Measurements from ENCODE around the gene GRK1.

GRK1 gene

DNA sequence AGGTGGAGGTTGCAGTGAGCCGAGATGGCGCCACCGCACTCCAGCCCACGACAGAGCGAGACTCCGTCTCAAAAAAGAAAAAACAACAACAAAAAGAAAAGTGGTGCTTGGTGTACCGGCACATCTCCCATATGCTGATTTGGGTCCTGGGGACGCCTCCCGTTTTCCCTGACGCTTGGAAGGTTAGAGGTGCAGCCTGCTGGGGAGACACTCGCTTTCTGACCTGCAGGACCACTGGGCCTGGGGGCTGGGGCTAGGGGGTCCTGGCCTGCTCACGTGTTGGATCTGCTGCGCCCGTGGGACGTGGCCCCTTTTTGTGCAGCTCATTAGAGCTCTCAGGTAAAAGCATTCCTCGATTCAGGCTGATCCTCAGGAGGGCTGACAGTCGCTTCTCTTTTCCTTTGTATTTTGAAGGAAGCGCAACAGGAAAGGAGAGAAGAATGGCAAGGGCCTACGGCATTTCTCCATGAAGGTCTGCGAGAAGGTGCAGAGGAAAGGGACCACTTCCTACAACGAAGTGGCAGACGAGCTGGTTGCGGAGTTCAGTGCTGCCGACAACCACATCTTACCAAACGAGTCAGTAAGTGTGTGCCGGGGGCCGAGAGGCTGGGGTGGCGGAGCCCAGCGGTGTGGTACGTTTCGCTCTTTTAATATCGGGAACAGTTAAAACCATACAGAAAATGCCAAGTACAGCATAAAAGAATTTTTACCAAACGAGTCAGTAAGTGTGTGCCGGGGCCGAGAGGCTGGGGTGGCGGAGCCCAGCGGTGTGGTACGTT lies 34.1 kb upstream of the GRK1 start:
- DNase-seq, result no peak

DNA sequence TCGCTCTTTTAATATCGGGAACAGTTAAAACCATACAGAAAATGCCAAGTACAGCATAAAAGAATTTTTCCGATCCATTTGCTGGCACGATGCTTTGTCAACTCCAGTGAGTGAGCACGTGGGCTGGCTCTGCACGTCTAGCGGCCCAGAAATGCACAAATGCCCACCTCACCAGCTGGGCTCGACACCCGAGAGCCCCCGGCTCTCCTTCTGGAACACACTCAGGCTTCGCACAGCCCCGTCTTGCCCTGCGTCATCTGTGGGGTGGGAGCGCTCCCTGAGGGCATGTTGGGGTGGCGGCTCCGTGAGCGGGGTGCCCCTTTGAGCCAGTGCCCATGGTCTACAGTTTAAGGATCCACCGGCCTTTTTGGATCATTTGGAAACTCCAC lies 33.5 kb upstream of the GRK1 start:
- DNase-seq, result no peak

DNA sequence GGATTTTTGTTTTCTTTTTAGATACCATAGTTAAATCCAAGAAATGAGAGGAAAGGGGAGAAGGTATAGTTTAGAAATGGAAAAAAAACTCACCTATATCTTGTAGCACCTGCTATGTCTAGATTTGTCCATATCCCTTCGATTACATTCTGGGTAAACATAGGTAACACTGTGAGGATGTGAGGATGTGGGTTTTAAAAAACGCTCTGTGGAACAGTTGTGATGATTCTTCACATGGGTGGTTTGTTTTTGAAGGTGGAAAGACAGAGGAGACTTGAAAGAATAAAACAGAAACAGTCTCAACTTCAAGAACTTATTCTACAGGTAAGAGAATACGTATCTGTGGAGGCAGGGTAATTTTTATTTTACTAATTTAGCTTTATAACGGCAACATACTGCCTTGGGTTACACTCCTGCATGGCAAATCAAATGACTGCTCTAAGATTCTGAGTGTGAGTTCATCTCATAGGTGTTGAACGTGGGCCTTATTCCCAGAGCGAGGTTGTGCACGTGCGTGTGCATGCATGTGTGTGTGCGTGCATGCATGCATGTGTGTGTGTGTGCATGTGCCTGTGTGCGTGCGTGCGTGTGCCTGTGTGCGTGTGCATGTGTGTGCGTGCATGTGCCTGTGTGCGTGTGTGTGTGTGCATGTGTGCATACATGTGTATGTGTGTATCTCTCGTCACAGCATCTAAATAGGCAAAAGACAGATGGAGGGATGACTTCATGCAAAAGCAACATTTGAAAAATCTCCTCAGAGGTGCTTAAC lies 32.6 kb upstream of the GRK1 start:
- no peak for DNase-seq

DNA sequence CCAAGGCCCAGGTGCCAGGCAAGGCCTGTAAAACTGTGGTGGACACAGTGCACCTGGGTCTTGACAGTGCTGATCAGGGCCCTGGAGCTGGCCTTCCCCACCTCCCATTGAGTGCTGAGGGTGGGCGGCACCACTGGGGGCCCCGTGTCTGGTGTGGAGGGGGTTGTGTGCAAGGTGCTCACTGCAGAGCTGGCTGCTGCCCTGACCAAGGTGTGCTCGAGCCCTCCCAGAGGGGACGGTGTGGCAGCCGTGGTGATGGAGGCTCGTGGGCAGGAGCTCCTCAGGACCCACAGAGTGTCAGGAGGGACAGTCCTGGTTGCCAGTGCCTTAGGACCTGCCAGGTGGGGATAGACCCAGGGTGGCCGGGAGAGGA lies 32.0 kb upstream of the GRK1 start:
- no peak for DNase-seq

DNA sequence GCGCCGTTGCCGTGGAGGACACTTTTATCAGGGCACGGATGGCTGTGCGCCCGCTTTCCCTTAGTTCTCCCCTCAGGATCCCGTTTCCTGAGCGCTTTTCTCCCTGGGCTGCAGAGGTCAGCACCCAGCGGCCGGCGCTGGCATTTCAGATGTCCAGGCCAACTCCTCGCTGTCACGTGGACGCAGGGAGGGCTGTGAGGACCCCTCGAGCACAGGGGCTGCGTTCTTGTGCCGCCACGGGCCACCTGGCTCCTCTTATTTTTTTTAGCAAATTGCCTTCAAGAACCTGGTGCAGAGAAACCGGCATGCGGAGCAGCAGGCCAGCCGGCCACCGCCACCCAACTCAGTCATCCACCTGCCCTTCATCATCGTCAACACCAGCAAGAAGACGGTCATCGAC lies 31.3 kb upstream of the GRK1 start:
- no peak for DNase-seq

DNA sequence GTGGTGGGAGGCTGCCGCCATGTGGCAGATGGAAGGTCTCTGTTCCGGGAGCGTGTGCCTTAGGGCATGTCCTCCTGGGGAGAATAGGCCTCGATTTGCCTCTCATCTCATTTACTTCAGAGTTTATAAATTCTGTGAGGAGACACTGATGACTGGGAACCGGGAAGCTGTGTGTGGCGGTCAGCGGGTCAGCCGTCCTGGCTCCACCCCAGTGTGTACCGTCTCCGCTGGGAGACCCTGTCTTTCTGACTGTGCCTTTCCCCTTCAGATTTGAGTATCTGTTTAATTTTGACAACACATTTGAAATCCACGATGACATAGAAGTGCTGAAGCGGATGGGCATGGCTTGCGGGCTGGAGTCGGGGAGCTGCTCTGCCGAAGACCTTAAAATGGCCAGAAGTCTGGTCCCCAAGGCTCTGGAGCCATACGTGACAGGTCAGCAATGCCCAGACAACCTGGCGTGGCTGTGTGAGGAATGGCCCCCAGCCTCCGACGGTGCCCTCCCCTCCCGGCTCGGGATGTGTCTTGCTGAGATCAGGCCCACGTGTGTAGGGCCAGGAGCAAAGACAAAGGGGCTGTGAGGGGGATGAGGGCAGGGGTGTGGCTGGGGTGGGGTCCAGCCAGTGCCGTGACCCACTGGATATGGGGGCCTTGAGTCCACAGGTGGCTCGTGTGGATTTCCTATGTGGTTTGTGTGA lies 30.6 kb upstream of the GRK1 start:
- DNase-seq, result no peak

DNA sequence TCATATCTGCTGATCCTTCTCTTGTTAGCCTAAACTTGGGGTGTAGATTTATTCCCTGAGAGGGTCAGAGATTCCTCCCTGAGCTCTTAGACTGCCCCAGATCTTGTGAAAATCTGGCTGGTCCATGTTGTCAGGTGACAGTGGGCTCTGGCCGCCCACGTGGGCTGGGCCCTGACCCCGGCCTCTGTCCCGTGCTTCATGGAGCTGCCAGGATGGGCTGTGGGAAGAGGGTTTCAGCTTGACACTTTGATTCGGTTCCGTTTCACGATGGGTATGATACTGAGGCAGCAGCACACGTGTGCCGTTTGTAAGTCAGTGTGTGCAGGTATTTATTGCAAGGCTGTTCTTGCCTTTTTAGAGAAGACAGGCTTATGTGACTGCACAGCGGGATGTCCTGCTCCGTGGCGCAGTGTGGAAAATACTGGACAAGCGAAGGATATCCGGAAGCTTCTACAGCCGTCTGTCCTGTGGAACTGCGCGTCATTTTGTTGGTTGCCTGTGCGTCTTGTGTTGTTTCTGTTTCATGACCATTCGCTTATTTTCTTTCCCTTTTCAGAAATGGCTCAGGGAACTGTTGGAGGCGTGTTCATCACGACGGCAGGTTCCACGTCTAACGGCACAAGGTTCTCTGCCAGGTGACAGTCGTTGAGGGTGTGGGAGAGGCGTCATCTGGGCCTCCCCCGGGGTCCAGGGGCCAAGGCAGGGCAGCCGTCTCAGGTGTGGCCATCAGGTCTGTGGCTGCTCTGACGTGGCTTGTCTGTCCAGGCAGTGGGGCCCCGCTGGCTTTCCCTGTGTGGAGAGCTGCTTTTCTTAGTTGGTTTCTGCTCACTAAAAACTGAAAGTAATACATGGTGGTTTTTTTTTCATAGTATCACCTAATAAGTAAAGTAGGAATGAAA lies 29.5 kb upstream of the GRK1 start:
- no peak for DNase-seq

DNA sequence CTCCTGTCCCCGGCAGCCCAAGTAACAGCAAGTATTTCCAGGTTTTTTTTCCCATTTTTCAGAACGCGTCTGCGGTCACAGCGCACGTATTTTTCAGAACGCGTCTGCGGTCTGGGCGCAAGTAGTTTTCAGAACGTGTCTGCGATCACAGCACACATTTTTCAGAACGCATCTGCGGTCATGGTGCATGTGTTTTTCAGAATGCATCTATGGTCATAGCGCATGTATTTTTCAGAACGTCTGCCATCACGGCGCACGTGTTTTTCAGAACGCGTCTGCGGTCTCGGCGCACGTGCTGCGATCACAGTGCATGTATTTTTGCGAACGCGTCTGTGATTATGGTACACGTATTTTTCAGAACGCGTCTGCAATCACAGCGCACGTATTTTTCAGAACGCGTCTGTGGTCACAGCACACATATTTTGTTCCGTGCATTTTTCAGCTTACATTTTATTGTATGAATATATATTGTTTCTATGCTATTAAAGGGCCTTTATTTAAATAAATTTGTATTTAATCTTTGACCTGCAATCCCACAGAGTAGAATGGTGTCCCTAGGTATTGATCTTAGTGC lies 28.8 kb upstream of the GRK1 start:
- no peak for DNase-seq

DNA sequence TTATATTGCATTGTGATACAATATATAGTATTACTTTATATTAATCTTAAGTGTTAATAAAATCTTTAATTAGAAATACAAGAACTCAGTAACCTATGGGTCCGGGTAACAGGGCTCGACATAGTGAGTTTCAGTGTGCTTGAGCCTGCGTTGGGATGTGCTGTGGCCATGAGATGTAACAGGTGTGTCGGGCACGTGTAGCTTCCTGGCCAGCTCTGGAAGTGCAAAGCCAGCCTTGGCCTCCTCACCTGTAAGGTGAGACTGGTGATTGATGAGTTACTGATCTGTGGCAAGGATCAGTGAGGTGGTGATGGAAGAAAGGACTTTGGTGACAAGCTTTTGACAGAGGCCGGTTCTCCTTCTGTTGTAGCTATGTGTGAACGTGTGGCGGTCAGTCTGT lies 28.2 kb upstream of the GRK1 start:
- DNase-seq, result no peak

DNA sequence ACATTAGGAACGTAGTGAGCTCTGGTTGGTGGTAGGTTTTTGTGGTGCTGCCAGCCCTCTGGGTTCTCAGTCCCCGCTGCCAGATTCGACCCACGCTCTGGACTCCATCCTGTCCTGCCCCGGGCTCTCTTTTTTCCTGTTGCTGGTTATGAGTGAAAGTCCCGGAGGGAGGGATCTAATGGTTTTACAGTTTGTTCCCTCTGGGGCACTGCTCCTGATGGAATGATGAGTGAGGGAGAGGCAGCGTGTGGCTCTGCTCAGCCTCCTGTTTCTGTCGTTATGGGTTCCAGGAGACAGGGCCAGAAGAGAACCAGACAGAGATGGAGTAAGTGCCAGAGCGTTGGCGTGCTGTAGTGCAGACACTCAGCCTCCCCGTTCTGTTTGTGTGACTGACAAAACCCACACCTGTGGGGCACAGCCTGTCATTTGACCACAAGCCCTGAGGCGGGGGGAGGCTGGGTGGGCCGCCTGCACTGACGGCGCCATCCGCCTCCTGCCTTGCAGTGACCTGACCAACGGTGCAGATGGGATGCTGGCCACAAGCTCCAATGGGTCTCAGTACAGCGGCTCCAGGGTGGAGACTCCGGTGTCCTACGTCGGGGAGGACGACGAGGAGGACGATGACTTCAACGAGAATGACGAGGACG lies 27.3 kb upstream of the GRK1 start:
- DNase-seq, result no peak

DNA sequence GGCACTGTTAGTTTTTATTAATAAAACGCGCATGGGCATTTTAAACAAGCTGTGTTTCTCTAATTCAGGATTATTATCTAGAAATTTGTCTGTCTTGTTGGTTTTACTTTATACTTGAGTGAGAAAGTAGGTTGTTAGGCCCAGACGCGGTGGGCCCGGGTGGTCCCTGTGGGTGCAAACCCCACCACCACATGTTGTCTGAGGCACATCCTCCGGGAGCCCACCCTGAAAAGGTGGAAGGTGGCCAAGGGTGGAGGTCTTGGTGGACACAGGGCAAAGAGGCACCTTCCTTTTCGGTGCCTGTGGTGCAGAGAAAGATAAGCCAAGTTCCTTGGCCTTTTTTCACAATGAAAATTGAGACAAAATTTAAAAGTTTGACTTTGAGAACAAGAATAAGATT lies 25.6 kb upstream of the GRK1 start:
- no peak for DNase-seq

DNA sequence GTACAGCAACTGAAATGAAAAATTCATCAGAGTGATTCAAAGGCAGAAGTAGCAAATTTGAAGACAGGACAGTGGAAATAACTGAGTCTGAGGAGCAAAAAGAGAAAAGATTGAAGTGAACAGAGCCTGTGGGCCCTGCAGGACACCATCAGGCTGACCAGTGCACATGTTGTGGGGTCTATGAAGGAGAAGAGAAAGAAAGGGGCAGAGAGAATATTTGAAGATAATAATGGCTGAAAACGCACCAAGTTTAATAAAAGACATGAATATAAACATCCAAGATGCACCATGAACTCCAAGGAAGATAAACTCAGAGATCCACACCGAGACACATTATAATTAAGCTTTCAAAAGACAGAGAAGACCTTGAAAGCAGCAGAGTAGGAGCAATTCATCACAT lies 24.5 kb upstream of the GRK1 start:
- no peak for DNase-seq

DNA sequence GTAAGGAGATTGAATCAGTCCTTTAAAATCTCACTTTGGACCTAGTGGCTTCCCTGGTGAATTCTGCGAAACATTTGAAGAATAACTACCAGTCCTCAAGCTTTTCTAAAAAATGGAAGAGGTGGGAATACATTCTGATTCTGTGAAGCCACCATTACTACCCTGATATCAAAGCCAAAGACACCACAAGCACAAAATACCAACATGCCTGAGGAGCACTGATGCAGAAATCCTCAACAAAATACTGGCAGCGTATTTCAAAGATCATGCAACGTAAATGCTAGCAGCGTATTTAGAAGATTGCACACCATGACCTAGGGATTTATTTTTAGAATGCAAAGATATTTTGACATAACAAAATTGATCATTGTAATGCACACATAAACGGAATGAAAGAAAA lies 23.4 kb upstream of the GRK1 start:
- no peak for DNase-seq

DNA sequence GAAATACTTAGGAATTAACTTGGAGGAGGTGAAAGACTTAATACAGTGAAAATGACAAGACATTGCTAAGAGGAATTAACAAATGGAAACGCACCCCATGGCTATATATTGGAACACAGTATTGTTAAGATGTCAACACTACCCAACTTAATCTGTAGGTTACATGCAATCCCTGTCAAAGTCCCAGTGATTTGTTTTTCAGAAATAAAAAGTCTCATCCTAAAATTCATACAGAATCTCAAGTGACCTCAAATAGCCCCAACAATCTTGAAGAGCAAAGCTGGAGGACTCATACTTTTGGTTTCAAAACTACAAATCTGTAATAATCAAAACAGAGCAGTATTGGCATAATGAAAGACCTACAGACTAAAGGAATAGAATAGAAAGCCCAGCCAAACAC lies 22.2 kb upstream of the GRK1 start:
- no peak for DNase-seq

DNA sequence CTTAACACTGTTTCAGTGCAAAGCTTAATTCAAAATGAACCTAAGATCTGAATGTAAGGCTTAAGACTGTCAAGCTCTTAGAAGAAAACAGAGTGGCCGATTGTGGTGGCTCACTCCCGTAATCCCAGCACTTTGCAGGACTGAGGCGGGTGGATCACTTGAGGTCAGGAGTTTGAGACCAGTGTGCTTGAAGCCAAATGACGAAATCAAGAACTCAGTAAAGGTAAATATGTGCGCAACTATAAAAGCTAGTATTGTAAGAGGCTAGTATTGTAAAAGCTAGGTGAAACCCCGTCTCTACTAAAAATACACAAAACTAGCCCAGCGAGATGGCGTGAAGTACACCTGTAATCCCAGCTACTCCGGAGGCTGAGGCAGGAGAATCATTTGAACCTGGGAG lies 21.7 kb upstream of the GRK1 start:
- DNase-seq, result no peak

DNA sequence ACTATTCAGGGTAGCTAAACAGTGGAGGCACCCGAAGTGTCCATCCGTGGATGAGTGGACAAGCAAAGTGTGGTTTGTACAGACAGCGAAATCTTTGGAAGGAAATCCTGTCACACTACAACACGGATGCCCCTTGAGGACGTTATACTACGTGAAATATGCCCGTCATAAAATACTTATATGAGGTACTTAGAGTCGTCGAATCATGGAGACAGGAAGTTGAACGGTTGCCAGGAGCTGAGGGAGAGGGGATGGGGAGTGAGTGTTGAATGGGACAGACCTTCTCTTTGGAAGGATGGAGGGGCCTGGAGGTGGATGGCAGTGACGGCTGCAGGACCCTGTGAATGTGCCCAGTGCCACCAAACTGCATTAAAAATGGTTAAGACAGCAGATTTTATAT lies 20.6 kb upstream of the GRK1 start:
- peak in 2 of 3 experiments; percentile 45 to 80 for DNase-seq

DNA sequence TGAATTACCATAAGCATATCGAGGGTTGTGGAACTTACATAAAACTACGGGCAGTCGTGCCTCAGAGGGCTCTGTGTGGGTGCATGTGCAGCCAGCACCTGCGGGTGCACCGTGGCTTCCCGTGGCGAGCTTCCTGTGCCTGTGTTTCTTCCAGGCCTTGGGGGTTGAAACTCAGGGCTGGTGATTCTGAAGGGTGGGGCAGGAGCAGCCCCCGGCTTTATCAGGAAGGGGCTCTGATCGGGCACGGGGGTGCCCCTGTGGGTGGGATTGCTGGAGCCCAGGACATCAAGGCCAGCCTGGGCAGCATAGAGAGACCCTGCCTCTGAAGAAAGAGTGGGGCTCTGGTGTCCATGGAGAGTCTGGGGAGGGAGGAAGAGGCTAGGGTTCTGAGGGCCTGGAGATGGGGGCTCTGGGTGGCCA lies 20.1 kb upstream of the GRK1 start:
- peak in 2 of 3 experiments; percentile 66 for DNase-seq

DNA sequence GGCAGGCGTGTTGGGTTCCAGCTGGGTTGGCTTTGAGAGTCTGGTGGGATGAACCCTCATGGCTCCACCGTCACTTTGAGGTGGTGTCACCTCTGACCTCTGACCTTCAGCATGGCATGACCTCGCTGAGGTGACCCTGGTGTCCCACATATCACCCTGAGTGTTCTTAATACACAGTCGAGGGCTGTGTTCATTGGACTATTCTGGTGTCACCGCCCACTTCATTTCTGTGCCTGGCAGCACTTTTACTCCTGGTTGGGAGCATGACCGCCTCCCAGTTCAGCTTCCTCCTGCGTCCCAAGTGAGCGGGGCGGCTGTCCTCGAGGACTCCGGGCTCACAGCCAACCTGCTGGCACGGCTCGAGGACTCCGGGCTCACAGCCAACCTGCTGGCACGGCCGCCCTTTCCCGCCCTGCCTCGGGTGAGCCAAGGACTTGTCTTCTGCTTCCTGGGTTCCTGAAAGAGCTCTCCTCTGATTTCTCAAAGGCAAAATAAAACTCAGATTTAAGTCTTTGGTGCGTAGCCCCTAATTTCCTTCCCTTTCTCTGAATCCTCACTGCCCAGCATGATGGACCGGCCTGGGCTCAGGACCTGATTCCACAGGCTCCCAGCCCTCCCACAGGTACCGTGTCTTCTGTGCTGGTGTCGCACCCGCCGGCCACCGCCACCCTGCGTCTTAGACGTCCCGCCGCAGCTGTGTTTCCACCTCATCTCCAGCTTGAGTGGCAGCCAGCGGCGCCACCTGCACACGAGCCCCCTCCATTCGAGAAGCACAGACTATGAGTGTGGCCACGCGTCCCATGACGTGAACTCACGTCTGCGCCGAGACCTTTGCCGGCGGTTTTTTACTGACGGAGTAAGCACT lies 19.4 kb upstream of the GRK1 start:
- peak; percentile 93 to 97 (median 94) for DNase-seq

DNA sequence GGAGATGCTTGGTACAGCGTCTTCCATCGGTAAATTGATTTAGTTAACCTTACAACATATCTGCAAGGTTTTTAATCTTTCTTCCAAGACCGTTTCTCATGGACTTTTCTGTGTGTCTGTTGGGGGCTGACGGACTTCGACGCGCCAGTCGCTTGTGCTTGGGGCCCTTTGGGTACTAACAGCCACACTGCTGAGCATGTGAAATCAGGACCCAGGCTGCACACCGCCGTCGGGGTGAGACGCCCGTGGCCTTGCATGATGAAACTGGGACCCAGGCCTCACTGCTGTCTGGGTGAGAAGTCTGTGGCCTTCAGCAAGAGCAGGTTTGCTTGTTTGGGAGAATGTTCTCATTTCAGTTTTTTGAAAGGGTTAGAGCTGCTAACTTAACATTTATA lies 18.8 kb upstream of the GRK1 start:
- DNase-seq, result peak in 2 of 3 experiments; percentile 36 to 79

DNA sequence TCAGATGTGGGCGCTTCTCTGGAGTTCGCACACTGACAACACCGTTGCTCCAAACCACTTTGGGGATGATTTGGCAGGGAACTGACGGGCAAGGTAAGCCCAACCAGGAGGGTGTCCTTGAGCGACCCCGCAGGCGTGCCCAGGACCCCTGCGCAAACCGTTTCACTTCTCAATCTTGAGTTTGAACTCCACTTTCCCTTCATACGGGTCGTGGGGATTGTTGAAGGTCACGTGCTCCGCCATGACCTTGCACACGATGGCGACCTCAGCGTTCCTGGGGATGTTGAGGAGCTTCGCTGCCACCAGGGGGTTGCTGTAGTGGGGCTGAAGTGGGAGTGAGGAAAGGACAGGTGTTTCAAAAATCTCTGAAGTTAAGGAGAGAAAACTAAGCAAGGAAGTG lies 17.8 kb upstream of the GRK1 start:
- peak in 2 of 3 experiments; percentile 51 to 76 for DNase-seq

DNA sequence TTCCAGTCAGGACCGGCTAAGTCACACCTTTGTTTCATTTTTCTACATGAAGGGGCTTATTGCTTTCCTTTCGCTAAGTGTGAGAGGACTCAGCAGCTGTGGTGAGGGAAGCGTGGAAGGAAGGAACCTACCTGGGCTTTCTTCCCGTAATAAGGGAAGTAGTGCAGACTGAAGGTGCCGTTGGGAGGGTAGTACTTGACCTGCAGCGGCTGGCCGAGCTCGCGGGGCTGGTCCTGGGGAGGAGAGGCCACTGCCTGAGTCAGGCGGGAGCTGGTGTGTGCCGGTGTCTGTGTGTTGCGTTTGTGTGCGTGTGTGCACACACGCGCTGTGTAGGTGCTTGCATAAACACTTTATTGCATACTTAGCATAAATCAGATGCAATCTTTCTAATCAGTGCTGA lies 16.7 kb upstream of the GRK1 start:
- peak in 2 of 3 experiments; percentile 45 to 73 for DNase-seq

Data from NCI-H1417 (cell line).